Stomach (tissue), 4 donors: ENCODE data around the gene KLHDC10.

Source experiments
- CTCF ChIP-seq, 7 experiments: fragments of 450-650 bp in 4 of 7; fragments of 200-600 bp in 3 of 7; sonication (generic) in 3 of 7; IDR thresholded peaks; one replicate each; pipeline ENCODE4 v1.5.1; 2016 to 2019; ENCODE audit warnings: antibody characterized with exemption in 7 of 7, control low read depth in 2 of 7, mild to moderate bottlenecking in 1 of 7
- POLR2A ChIP-seq, 4 donors: fragments of 450-650 bp; IDR thresholded peaks; one replicate each; pipeline ENCODE4 v1.6.1; 2016; ENCODE audit warnings: antibody characterized with exemption in 4 of 4, control low read depth in 2 of 4, mild to moderate bottlenecking in 1 of 4, moderate library complexity in 1 of 4

- TF ChIP-seq CTCF (IDR thresholded peaks at IDR 0.05) (no peak), POLR2A (IDR thresholded peaks at IDR 0.05) (no peak)
Observed at GRCh38 chr7:130134726-130135125, 64.4 kb downstream of the KLHDC10 start.
